Tibial nerve (tissue), 4 donors: ENCODE data around the gene HSPA1L. TPM values are rescaled to one million over a fixed set of nuclear protein-coding genes. Genes with fewer than 3 reads are reported as not detected.

Experiments
- DNase-seq, 2 donors: peaks; one replicate each; pipeline ENCODE4 v3.0.0-alpha.2; 2019; ENCODE audit warnings: low spot score in 2 of 2
- H3K27ac ChIP-seq, 4 donors: fragments of 200-600 bp; sonication (generic) in 3 of 4; one replicate each; pipeline ENCODE4 v1.5.1; 2017 to 2019; ENCODE audit warnings: mild to moderate bottlenecking in 1 of 4
- H3K27me3 ChIP-seq, 2 donors: fragments of 200-600 bp; sonication (generic) in 1 of 2; one replicate each; pipeline versions ENCODE4 v1.5.1 to v1.6.0; 2017 to 2019
- H3K36me3 ChIP-seq, 3 donors: fragments of 200-600 bp; sonication (generic); one replicate each; pipeline ENCODE4 v1.5.1; 2018 to 2019
- H3K4me1 ChIP-seq, 4 donors: fragments of 200-600 bp; sonication (generic) in 3 of 4; one replicate each; pipeline ENCODE4 v1.5.1; 2017 to 2019
- H3K4me3 ChIP-seq, 4 donors: fragments of 200-600 bp; sonication (generic) in 3 of 4; one replicate each; pipeline ENCODE4 v1.5.1; 2017 to 2019; ENCODE audit warnings: mild to moderate bottlenecking in 1 of 4, moderate library complexity in 1 of 4
- H3K9me3 ChIP-seq, 4 donors: fragments of 200-600 bp; sonication (generic) in 3 of 4; one replicate each; pipeline ENCODE4 v1.5.1; 2017 to 2019
- CTCF ChIP-seq, 5 experiments: fragments of 200-600 bp in 3 of 5; fragments of 450-650 bp in 2 of 5; sonication (generic) in 3 of 5; IDR thresholded peaks; one replicate each; pipeline ENCODE4 v1.5.1; 2016 to 2019; ENCODE audit warnings: antibody characterized with exemption in 5 of 5, mild to moderate bottlenecking in 3 of 5, moderate library complexity in 2 of 5
- EP300 ChIP-seq, 2 donors: sonication (generic); formaldehyde crosslinking; IDR thresholded peaks; one replicate each; pipeline ENCODE4 v1.6.1; 2017; ENCODE audit warnings: antibody characterized with exemption in 2 of 2, mild to moderate bottlenecking in 1 of 2
- POLR2A ChIP-seq, 2 donors: fragments of 450-650 bp; IDR thresholded peaks; one replicate each; pipeline ENCODE4 v1.6.1; 2017; ENCODE audit warnings: antibody characterized with exemption in 2 of 2, mild to moderate bottlenecking in 2 of 2, moderate library complexity in 2 of 2
- WGBS, 2 donors: methylation state at CpG; one replicate each; pipeline ENCODE4 v1.1.5; 2018; 5-methylcytosine and 5-hydroxymethylcytosine counted together
- total RNA-seq, 4 donors: library from RNA; depleted of rRNA; stranded (reverse); fragments of >200 nt; gene quantifications; one replicate each; pipeline ENCODE4 v1.1.0, GENCODE V29; 2016

Gene HSPA1L
- total RNA-seq, 4 donors from 2014 or later: 0.20 to 2.4 (median 1.2) TPM

DNA sequence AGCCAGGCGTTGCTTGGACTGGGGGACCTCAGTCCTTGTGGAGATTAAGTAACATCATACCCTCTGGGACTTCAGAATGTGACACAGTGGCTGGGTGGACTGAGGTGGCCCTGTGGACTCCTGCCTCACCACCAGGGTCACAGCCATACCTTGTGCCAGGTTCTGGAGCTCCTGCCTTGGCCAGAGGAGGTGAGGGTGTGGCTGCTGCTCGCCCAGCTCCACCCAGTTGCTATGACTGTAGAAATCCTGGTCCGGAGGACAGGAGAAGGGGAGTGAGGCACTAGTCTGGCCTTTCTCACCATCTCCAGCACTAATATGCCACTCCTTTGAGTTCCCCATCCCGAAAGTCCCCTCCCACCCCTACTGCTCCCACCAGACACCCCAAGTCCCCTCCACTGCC lies 39.9 kb downstream of the HSPA1L start:
- Histone ChIP-seq H3K9me3 (no peaks in the 10 kb centered on the region), H3K27ac (no peak overlapping the region)
- TF ChIP-seq EP300 (IDR thresholded peaks at IDR 0.05) (no peak), POLR2A (IDR thresholded peaks at IDR 0.05) (no peak), CTCF (IDR thresholded peaks at IDR 0.05) (no peak)

GRCh38 chr6:31771992-31772358 lies 43.1 kb downstream of the HSPA1L start:
- Histone ChIP-seq H3K27me3 (no peaks in the 10 kb centered on the region), H3K9me3 (no peaks in the 10 kb centered on the region), H3K4me1 (peaks cover 0 to 4% (median 4%) of the 10 kb centered on the region in 4 donors), H3K4me3 (no peak overlapping the region), H3K36me3 (no peaks in the 10 kb centered on the region), H3K27ac (no peak overlapping the region)
- TF ChIP-seq EP300 (IDR thresholded peaks at IDR 0.05) (no peak), POLR2A (IDR thresholded peaks at IDR 0.05) (no peak), CTCF (IDR thresholded peaks at IDR 0.05) (no peak)
- no peak for DNase-seq
- 63 to 64% methylated on average over 4 of the region's 4 CpGs for WGBS, 2 donors

More for the DNA sequence above, 39.9 kb downstream of the HSPA1L start:
- no peaks in the 10 kb centered on the region for H3K27me3 ChIP-seq
- H3K4me1 ChIP-seq: peaks cover 0 to 10% (median 9%) of the 10 kb centered on the region in 4 donors
- no peak overlapping the region for H3K4me3 ChIP-seq
- WGBS, 2 donors: 81 to 92% methylated on average over 4 of the region's 4 CpGs
- no peak for DNase-seq
- peaks cover 0 to 26% (median 14%) of the 10 kb centered on the region in 3 donors for H3K36me3 ChIP-seq

- Histone ChIP-seq H3K36me3 (no peaks in the 10 kb centered on the region), H3K4me3 (no peak overlapping the region), H3K4me1 (peaks cover 0 to 9% (median 0%) of the 10 kb centered on the region in 4 donors), H3K9me3 (no peaks in the 10 kb centered on the region), H3K27me3 (no peaks in the 10 kb centered on the region), H3K27ac (no peak overlapping the region)
- no peak for TF ChIP-seq EP300 (IDR thresholded peaks at IDR 0.05)
- no peak for TF ChIP-seq POLR2A (IDR thresholded peaks at IDR 0.05)
- no peak for TF ChIP-seq CTCF (IDR thresholded peaks at IDR 0.05)
- WGBS, 2 donors: 90 to 91% methylated on average over 2 of the region's 2 CpGs
- DNase-seq: no peak
Observed at GRCh38 chr6:31770860-31771259, 44.2 kb downstream of the HSPA1L start.

DNA sequence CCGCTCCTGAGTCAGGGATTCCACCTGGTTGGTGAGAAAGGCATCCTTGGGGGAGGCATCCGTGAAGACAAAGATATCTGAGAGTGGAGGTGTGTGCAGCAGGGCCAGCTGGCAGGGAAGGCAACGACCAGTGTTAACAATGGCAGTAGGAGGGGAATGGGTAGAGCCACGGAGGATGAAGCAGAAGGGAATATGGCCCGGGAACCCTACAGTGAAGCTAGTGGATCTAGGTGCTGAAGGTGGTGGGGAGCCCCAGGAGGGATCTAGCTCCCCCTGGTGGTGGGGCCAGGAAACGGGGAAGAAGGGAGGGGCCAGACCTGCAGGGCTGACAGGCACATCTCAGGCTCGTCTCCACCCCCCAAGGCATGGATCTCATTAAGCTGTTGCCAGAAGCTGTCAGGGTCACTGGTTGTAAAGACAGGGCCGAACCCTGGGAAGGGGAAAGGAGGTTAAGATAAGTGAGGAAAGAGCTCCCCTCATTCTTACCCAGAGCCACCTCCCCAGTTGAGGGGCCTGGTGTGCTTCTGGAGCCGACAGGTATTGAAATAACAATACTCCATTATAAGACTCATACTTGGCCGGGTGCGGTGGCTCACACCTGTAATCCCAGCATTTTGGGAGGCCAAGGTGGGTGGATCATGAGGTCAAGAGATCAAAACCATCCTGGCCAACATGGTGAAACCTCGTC lies 45.3 kb downstream of the HSPA1L start:
- TF ChIP-seq EP300 (IDR thresholded peaks at IDR 0.05) (no peak), CTCF (IDR thresholded peaks at IDR 0.05) (peak; percentile 31 to 81 (median 60))
- 62 to 63% methylated on average over 12 of the region's 12 CpGs for WGBS, 2 donors
- DNase-seq: peak; percentile 47 to 57

GRCh38 chr6:31768363-31769257 lies 46.5 kb downstream of the HSPA1L start:
- peak in 1 of 2 donors; percentile 25 for DNase-seq
- H3K4me1 ChIP-seq: peaks cover 0 to 11% (median 0%) of the 10 kb centered on the region in 4 donors
- TF ChIP-seq CTCF (IDR thresholded peaks at IDR 0.05) (no peak), POLR2A (IDR thresholded peaks at IDR 0.05) (no peak), EP300 (IDR thresholded peaks at IDR 0.05) (no peak)
- no peaks in the 10 kb centered on the region for H3K36me3 ChIP-seq
- H3K27me3 ChIP-seq: no peaks in the 10 kb centered on the region
- WGBS, 2 donors: 87 to 91% methylated on average over 18 of the region's 18 CpGs
- H3K27ac ChIP-seq: peak overlapping the region in 1 of 4 donors; percentile 41
- H3K4me3 ChIP-seq: no peak overlapping the region
- no peaks in the 10 kb centered on the region for H3K9me3 ChIP-seq

More for the DNA sequence above, 45.3 kb downstream of the HSPA1L start:
- Histone ChIP-seq H3K4me3 (no peak overlapping the region), H3K9me3 (no peaks in the 10 kb centered on the region), H3K36me3 (no peaks in the 10 kb centered on the region), H3K4me1 (peaks cover 0 to 11% (median 0%) of the 10 kb centered on the region in 4 donors), H3K27ac (no peak overlapping the region), H3K27me3 (no peaks in the 10 kb centered on the region)
